NB4 (cell line): Measurements from ENCODE around the gene NRSN1.

ENCODE experiments used
- POLR2A ChIP-seq: IDR thresholded peaks from 2 replicates; pipeline ENCODE4 v1.6.1; 2011; ENCODE audit warnings: mild to moderate bottlenecking; ENCODE audit not compliant: insufficient read length; ENCODE audit errors: extremely low read depth
- TF ChIP-seq, protein P1 (sequence below): IDR thresholded peaks from one replicate; pipeline ENCODE4 v1.5.1; 2012; ENCODE audit warnings: low read depth, low read length
- TF ChIP-seq, protein P2 (sequence below): IDR thresholded peaks from 2 replicates; pipeline ENCODE4 v1.6.1; 2011; ENCODE audit warnings: low read depth, low read length

DNA sequence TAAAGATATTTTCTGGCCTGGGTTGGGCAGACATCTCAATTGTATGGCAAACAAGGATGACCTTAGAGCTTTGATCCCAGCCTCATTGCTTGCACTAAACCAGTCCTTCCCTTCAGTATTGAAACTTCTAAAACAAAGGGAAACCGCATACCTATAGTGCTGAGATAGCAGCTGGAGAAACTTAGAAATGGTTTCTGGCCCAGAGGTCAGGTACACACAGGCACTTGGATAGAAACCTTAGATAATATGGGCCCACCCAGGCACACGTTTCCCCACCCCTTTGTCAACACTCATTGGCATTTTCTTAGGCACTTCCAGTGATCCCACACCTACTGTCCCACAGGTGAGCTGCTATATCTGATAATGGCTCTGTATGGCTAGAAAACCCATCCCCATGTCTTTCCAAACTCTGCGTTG, 22.1 kb downstream of the NRSN1 start:
- TF ChIP-seq, protein P1, sequence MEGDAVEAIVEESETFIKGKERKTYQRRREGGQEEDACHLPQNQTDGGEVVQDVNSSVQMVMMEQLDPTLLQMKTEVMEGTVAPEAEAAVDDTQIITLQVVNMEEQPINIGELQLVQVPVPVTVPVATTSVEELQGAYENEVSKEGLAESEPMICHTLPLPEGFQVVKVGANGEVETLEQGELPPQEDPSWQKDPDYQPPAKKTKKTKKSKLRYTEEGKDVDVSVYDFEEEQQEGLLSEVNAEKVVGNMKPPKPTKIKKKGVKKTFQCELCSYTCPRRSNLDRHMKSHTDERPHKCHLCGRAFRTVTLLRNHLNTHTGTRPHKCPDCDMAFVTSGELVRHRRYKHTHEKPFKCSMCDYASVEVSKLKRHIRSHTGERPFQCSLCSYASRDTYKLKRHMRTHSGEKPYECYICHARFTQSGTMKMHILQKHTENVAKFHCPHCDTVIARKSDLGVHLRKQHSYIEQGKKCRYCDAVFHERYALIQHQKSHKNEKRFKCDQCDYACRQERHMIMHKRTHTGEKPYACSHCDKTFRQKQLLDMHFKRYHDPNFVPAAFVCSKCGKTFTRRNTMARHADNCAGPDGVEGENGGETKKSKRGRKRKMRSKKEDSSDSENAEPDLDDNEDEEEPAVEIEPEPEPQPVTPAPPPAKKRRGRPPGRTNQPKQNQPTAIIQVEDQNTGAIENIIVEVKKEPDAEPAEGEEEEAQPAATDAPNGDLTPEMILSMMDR = no peak
- TF ChIP-seq, protein P2, sequence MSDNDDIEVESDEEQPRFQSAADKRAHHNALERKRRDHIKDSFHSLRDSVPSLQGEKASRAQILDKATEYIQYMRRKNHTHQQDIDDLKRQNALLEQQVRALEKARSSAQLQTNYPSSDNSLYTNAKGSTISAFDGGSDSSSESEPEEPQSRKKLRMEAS = no peak
- TF ChIP-seq POLR2A = no peak
